NCI-H128 (cell line): ENCODE measurements around the gene USF3.
"Not testable (repeated sequence)": the region's sequence is repeated elsewhere in the genome, so short reads cannot be mapped to it uniquely, and the experiment has no call there.

Source experiments
- DNase-seq: peaks from one replicate; lab custom pipeline; 2025; ENCODE audit not compliant: unreplicated experiment; lab: John Stamatoyannopoulos, UW

USF3 gene

GRCh38 chr3:113654851-113655250 lies 41.6 kb downstream of the USF3 start:
- DNase-seq, result no peak

DNA sequence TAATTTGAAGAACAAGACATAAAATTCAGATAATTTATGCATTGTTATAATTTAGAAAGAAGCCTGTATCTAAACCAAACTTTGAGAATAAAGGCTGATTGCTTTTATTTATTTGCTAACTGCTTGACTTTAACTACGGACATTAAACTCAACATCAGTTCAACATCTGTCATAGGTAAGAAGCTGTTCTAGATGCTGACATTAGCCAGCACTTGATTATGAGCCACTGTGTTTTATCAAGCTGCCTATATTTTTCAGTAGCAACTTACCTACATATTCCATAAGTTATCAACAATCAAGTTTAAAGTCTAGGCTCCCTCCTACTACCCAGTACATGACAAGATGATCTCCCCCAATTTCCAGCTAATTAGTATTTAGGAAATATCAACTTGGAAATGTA lies 42.1 kb downstream of the USF3 start:
- no peak for DNase-seq

- DNase-seq, result no peak
Observed at GRCh38 chr3:113649174-113649845, 47.1 kb downstream of the USF3 start.

DNA sequence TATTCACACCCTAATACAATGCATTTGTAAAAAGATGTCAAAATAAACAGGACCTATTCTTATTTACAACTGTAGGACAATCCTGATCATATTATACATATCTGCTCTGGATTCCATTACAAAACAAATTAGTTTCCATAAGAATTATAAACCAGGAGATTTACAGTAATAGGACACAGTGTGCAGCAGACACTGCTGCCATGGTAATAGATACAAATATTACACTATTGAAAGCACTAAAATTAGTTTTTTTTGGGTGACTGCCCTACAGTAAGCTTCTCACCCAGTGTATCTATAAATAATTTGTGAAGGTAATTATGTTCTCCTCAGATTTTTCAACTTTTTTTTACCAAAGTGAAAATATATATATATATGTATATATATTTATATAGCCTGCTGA lies 47.9 kb downstream of the USF3 start:
- no peak for DNase-seq

DNA sequence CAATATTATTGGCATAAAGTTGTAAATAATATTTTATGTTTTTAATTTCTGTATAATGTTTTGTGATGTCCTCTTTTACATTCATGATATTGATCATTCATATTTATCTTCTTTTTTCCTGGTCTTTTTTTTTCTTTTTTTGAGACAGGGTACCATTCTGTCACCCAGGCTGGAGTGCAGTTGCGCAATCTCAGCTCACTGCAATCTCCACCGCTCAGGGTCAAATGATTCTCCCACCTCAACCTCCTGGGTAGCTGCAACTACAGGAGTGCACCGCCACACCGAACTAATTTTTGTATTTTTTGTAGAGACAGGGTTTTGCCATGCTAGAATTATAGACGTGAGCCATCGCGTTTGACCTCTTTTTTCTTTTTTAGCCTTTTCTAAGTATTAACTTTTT lies 52.9 kb downstream of the USF3 start:
- no peak for DNase-seq

- DNase-seq, result peak; percentile 24
Observed at GRCh38 chr3:113638910-113639309, 57.5 kb downstream of the USF3 start.

GRCh38 chr3:113637756-113638155 lies 58.7 kb downstream of the USF3 start:
- no peak for DNase-seq

DNA sequence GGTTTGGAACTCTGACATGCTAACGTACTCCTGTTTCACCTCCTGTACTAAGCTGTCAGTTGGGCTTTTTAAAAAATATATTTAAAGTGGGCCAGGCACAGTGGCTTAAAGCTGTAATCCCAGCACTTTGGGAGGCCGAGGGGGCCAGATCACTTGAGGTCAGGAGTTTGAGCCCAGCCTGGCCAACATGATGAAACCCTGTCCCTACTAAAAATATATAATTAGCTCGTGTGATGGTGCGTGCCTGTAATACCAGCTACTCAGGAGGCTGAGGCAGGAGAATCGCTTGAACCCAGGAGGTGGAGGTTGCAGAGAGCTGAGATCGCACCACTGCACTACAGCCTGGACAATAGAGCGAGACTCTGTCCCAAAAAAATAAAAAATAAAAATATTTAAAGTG lies 60.4 kb downstream of the USF3 start:
- not testable (repeated sequence) for DNase-seq

DNA sequence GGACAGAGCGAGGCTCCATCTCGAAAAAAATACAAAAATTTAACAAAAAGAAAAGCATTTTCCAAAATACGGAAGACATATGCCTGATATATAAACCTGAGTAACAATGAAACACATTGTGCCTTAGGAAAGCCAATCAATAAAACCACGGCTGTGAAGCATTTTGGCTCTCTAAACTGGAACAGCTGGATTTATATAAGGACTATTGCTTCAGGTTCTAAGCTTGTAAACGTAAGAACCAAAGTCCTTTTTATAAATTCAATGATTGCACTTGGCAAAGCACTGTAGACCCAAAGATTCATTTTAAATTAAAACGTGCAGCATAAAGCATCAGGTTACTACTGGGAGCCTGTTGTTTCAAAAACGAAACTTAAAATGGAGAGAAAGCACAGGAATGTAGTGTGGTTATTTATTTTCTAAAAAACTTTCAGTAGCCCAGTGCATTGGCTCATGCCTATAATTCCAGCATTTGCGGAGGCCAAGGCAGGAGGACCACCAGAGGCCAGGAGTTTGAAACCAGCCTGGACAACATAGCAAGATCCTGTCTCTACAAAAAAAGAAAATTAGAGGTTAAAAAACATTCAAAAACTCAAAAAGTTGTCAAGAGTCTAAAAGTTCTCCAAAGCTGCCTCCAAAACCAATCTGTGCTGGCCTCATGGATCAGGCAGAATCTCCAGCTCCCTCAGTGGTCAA lies 61.5 kb downstream of the USF3 start:
- DNase-seq, result no peak

GRCh38 chr3:113631573-113631972 lies 64.9 kb downstream of the USF3 start:
- DNase-seq, result no peak

DNA sequence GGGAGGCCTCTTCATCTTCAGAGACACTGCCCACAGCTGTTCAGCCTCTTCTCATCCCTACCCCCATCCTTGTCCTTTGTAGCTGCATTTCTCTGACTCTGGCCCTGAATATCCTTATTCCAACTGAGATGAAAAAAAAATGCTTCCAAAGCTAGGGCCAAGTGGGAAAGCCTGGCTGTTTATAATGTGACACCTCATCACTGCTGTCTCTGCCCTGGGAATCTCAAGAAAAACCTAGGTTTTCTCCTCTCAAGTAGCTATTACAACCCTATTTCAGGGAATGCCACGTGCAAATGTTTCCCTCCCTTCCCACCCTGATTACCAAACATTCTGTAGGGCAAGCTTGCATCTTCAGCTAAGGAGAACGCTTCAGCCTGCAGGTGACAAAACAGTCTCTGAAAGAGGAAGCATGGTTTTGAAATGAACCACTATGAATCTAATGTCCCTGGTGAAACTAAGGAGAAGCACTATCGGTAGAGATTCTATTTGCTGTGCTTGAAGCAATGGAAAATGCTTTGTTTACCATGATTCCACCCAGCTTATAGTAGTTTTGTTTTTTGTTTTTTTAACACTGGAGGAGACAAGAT lies 65.4 kb downstream of the USF3 start:
- no peak for DNase-seq

- DNase-seq, result peak; percentile 13
Observed at GRCh38 chr3:113629584-113630421, 66.6 kb downstream of the USF3 start.

GRCh38 chr3:113628788-113629187 lies 67.7 kb downstream of the USF3 start:
- no peak for DNase-seq

- DNase-seq, result no peak
Observed at GRCh38 chr3:113628316-113628715, 68.1 kb downstream of the USF3 start.

DNA sequence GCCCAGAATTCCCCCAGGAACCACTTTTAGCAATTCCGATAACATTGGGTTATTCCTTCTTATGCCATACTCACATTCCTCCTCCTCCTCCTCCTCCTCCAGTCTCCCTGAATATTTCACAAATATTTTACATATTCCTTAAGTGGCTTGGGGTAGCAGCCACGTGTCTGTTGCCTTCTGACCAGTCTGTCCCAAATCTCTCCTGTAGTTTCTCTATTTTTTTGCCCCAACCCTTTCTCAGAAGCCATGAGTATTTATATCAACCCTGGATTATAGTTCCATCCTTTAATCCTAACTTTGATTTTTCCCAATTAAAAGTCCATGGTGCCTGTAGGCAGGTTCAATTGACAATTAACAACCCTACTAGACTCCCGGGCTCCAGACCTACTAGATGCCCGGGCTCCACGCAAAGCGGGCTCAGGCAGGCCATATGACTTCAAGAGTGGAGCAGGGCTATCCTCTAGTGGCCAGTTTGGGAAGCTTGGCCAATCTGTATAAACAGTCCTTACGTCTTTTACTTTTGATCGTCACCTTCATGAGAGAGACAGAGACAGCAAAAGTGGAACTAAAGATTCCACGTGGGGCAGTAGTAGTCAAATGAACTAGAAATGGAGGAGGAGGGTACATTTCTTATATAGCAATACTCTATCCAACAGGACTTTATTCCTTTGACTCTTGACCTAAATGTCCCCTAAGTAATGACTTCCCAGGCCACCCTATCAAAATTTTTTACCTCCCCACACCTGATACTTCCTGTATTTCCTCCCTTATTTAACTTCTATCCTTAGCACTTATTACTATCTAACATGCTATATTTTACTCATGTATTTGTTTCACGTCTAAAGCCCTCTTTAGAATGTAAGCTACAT lies 69.7 kb downstream of the USF3 start:
- peak; percentile 24 for DNase-seq

DNA sequence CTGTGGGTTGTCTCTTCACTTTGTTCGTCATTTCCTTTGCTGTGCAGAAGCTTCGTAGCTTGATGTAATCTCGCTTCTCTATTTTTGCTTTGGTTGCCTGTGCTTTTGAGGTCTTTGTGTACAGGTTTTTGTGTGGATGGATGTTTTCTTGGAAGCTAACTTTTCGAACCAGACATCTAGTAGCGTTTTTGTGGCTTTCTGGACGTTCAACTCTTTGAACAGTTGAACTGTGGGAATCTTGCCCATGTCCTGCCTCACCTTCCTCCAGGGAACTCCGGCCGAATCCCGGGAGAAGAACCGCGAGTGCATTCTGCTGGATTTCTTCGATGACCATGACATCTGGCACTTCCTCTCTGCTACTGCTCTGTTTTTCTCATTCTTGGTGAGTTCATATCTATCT lies 70.6 kb downstream of the USF3 start:
- no peak for DNase-seq

DNA sequence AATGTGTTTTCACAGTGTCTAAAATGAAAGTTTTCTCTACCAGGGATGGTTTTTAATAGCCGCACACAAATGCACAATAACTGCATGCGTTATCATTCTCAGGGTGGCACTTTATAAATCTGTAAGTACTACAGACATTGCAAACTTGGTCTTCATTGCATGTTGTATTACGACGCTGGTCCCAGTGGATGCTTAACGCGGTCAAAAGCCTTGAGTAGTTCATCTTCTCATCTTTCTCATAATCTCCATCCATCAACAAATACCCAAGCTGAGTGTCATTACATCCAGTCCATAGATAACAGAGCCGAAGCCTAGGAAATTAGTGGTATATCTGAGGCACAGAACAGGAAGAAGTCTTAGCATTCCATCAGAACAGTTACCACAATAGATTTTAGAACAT lies 72.6 kb downstream of the USF3 start:
- DNase-seq, result no peak

- no peak for DNase-seq
Observed at GRCh38 chr3:113623324-113623723, 73.1 kb downstream of the USF3 start.

DNA sequence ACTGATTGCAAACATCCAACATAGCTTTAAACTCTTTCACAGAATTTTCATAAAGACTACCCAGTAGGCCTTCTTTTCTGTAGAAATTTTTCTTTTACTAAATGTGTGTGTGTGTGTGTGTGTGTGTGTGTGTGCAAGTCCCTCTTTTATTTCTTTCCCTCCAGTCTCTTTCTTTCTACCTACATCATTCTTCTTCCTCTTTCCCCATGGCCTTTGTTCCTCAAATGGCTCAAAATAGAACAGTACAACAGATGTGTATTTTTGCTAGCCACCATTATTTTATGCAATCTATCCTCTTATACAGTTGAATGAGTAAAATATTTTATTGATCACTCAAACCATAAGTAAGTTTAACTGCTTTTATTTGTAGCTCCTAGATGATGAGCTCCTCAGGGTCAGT lies 76.4 kb downstream of the USF3 start:
- no peak for DNase-seq

- no peak for DNase-seq
Observed at GRCh38 chr3:113617726-113618125, 78.7 kb downstream of the USF3 start.

- no peak for DNase-seq
Observed at GRCh38 chr3:113615976-113616375, 80.5 kb downstream of the USF3 start.
